IPS DF 19.7 (cell line): ENCODE data around the gene B3GALT2.
"Not testable (repeated sequence)": the region's sequence is repeated elsewhere in the genome, so short reads cannot be mapped to it uniquely, and the experiment has no call there.

Source experiments
- DNase-seq: peaks from one replicate; pipeline ENCODE4 v3.0.0-alpha.2; 2013; ENCODE audit warnings: low read depth, low spot score

B3GALT2 gene

GRCh38 chr1:193185901-193186731 lies at the start of gene B3GALT2:
TSS of gene B3GALT2 (minus strand) at chr1:193186613. CDS start at chr1:193181562, 5,051 bp downstream.
- no peak for DNase-seq

GRCh38 chr1:193234530-193234929 lies 48.1 kb upstream of the B3GALT2 start:
- no peak for DNase-seq

GRCh38 chr1:193231146-193231545 lies 44.7 kb upstream of the B3GALT2 start:
- not testable (repeated sequence) for DNase-seq

GRCh38 chr1:193229136-193229535 lies 42.7 kb upstream of the B3GALT2 start:
- DNase-seq = no peak

GRCh38 chr1:193222056-193222615 lies 35.7 kb upstream of the B3GALT2 start:
- no peak for DNase-seq

- no peak for DNase-seq
These were observed 35.2 kb upstream of the B3GALT2 start for GRCh38 chr1:193221651-193222050.

- no peak for DNase-seq
These were observed 33.0 kb upstream of the B3GALT2 start for GRCh38 chr1:193219391-193219790.

GRCh38 chr1:193216920-193217319 lies 30.5 kb upstream of the B3GALT2 start:
- peak; percentile 73 for DNase-seq

- DNase-seq = no peak
These were observed 27.6 kb upstream of the B3GALT2 start for GRCh38 chr1:193213998-193214397.

GRCh38 chr1:193212637-193213036 lies 26.2 kb upstream of the B3GALT2 start:
- no peak for DNase-seq

GRCh38 chr1:193211539-193211938 lies 25.1 kb upstream of the B3GALT2 start:
- no peak for DNase-seq

GRCh38 chr1:193210996-193211395 lies 24.6 kb upstream of the B3GALT2 start:
- no peak for DNase-seq

- DNase-seq = no peak
These were observed 14.6 kb upstream of the B3GALT2 start for GRCh38 chr1:193201021-193201420.

- DNase-seq = no peak
These were observed 13.5 kb upstream of the B3GALT2 start for GRCh38 chr1:193199940-193200339.

GRCh38 chr1:193192586-193192985 lies 6.2 kb upstream of the B3GALT2 start:
- no peak for DNase-seq

- DNase-seq = no peak
These were observed 3.8 kb upstream of the B3GALT2 start for GRCh38 chr1:193190096-193190744.

GRCh38 chr1:193189442-193190095 lies 3.2 kb upstream of the B3GALT2 start:
- DNase-seq = no peak

GRCh38 chr1:193188915-193189314 lies 2.5 kb upstream of the B3GALT2 start:
- DNase-seq = not testable (repeated sequence)

GRCh38 chr1:193187114-193187513 lies 701 bp upstream of the B3GALT2 start:
- DNase-seq = no peak

- DNase-seq = no peak
These were observed 1.2 kb downstream of the B3GALT2 start for GRCh38 chr1:193185211-193185610.

- no peak for DNase-seq
These were observed 1.6 kb downstream of the B3GALT2 start for GRCh38 chr1:193184776-193185175.

- no peak for DNase-seq
These were observed 3.3 kb downstream of the B3GALT2 start for GRCh38 chr1:193183019-193183627.
